ENCODE data around the gene ADM. TPM values are rescaled to one million over a fixed set of nuclear protein-coding genes. Genes with fewer than 3 reads are reported as not detected.
A peak's percentile ranks its signal among the peaks of the same experiment; 100 is the strongest.

ADM gene
- total RNA-seq, 2 experiments from 2014 or later, result 0.46 to 4.9 TPM

DNA sequence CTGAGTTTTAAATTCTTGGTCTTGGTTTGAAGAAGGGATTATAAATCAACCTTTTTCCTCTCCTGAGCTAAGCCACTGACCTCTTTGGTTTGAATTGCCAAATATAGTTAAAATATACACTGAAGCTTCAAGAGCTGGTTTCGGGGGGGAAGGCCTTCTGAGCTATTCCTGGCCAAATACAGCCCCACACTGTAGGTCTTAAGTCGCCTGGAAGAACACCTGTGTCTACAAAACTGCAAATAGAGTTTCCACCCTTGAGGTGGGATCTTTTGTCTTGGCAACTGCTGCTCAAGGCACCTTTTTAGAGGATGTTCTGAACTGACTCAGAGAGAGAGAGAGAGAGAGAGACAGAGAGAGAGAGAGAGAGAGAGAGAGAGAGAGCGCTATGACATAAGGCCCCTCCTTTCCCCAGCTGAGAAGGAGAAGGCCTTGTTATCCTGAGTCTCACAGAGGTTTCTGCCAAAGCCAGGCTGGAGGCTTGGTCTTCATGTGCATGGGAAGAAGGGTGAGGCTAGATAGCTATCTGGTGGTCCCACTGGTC, 5.5 kb downstream of the ADM start:
- TF ChIP-seq CTCF (conservative IDR thresholded peaks at IDR 0.05; ENCODE audit: low read length) (no peak), EZH2phosphoT487 (IDR thresholded peaks at IDR 0.05; ENCODE audit: borderline replicate concordance, low read depth, low read length) (no peak)
- BruUV-seq (replicated peaks), result no TSS peak
- H3K27ac ChIP-seq (ENCODE audit: low read depth, low read length, poor library complexity, severe bottlenecking), result peak overlapping the region; percentile 93
- H4K20me1 ChIP-seq (ENCODE audit: insufficient read depth, low read length), result no peaks in the 10 kb centered on the region
- H3K9me2 ChIP-seq (ENCODE audit: insufficient read depth, low read length), result no peaks in the 10 kb centered on the region
- peak overlapping the region; percentile 62 for H3K4me3 ChIP-seq (ENCODE audit: low read depth, low read length, poor library complexity, severe bottlenecking)
- POLR2A ChIA-PET, result interaction anchor here (0.5 to 3.1 kb wide), 19 partner anchors 7 to 1039 kb away, joined by 3 to 23 read pairs (median 4); partner anchors contain the start of gene WEE1
- no peaks in the 10 kb centered on the region; the same call in 1 of the 2 replicates for H3K9me3 ChIP-seq (ENCODE audit: low read length)
- H3K4me1 ChIP-seq (ENCODE audit: insufficient read depth, low read length, poor library complexity, severe bottlenecking), result peaks cover 97% of the 10 kb centered on the region
- DNase-seq (ENCODE audit: low spot score), result peak; percentile 89
- peak overlapping the region; percentile 13; the same call in 1 of the 2 replicates for H2AFZ ChIP-seq (ENCODE audit: low read length)
- CTCF ChIA-PET (ENCODE audit: unreplicated experiment), result interaction anchor here (0.6 to 1.4 kb wide), 4 partner anchors 8 to 926 kb away, joined by 3 to 4 read pairs (median 4); partner anchors contain the start of gene IPO7
- intact Hi-C loops (cut with micrococcal nuclease; ENCODE audit: unreplicated experiment), result loop anchor here (10.0 kb wide), 3 partner anchors 544 to 926 kb away; partner anchors contain the start of genes IPO7 and ZBED5
- H3K79me2 ChIP-seq (ENCODE audit: insufficient read depth, low read depth, low read length), result no peaks in the 10 kb centered on the region; the same call in 1 of the 2 replicates
- H3K36me3 ChIP-seq (ENCODE audit: insufficient read depth, low read length), result no peaks in the 10 kb centered on the region; the same call in 1 of the 2 replicates
- peak overlapping the region; percentile 76 for H3K4me2 ChIP-seq (ENCODE audit: low read length)

GRCh38 chr11:10311802-10312201, 6.9 kb downstream of the ADM start:
- Histone ChIP-seq H3K4me1 (ENCODE audit: insufficient read depth, low read length, poor library complexity, severe bottlenecking) (peaks cover 95% of the 10 kb centered on the region), H3K4me3 (ENCODE audit: low read depth, low read length, poor library complexity, severe bottlenecking) (no peak overlapping the region), H4K20me1 (ENCODE audit: insufficient read depth, low read length) (no peaks in the 10 kb centered on the region), H3K27ac (ENCODE audit: low read depth, low read length, poor library complexity, severe bottlenecking) (peak overlapping the region; percentile 93), H2AFZ (ENCODE audit: low read length) (peak overlapping the region; percentile 65; the same call in 1 of the 2 replicates), H3K79me2 (ENCODE audit: insufficient read depth, low read depth, low read length) (no peaks in the 10 kb centered on the region; the same call in 1 of the 2 replicates), H3K9me3 (ENCODE audit: low read length) (no peaks in the 10 kb centered on the region; the same call in 1 of the 2 replicates), H3K9me2 (ENCODE audit: insufficient read depth, low read length) (no peaks in the 10 kb centered on the region), H3K36me3 (ENCODE audit: insufficient read depth, low read length) (no peaks in the 10 kb centered on the region; the same call in 1 of the 2 replicates), H3K4me2 (ENCODE audit: low read length) (peak overlapping the region; percentile 76)
- TF ChIP-seq EZH2phosphoT487 (IDR thresholded peaks at IDR 0.05; ENCODE audit: borderline replicate concordance, low read depth, low read length) (no peak), CTCF (conservative IDR thresholded peaks at IDR 0.05; ENCODE audit: low read length) (no peak)
- ChIA-PET CTCF (ENCODE audit: unreplicated experiment) (no interaction called here), POLR2A (no interaction called here)
- no TSS peak for BruUV-seq (replicated peaks)
- DNase-seq (ENCODE audit: low spot score), result no peak
- intact Hi-C loops (cut with micrococcal nuclease; ENCODE audit: unreplicated experiment), result loop anchor here (10.0 kb wide), 3 partner anchors 543 to 927 kb away; partner anchors contain the start of genes IPO7 and ZBED5

All from OCI-LY7 (cell line).